Epithelial cell of esophagus (primary cell): Measurements from ENCODE around the gene TRIM14.

Experiments used
- DNase-seq: peaks from one replicate; pipeline ENCODE4 v3.0.0; 2010; ENCODE audit warnings: low read depth
- H3K4me3 ChIP-seq: 2 replicates; pipeline ENCODE4 v1.5.1; 2011; ENCODE audit warnings: mild to moderate bottlenecking, low read length, control low read depth
- CTCF ChIP-seq: IDR thresholded peaks from 2 replicates; pipeline ENCODE4 v1.5.1; 2011; ENCODE audit warnings: low read depth, mild to moderate bottlenecking, low read length, control low read depth, inconsistent platforms; ENCODE audit not compliant: insufficient read depth; ENCODE audit errors: missing control alignments

TRIM14 gene

DNA sequence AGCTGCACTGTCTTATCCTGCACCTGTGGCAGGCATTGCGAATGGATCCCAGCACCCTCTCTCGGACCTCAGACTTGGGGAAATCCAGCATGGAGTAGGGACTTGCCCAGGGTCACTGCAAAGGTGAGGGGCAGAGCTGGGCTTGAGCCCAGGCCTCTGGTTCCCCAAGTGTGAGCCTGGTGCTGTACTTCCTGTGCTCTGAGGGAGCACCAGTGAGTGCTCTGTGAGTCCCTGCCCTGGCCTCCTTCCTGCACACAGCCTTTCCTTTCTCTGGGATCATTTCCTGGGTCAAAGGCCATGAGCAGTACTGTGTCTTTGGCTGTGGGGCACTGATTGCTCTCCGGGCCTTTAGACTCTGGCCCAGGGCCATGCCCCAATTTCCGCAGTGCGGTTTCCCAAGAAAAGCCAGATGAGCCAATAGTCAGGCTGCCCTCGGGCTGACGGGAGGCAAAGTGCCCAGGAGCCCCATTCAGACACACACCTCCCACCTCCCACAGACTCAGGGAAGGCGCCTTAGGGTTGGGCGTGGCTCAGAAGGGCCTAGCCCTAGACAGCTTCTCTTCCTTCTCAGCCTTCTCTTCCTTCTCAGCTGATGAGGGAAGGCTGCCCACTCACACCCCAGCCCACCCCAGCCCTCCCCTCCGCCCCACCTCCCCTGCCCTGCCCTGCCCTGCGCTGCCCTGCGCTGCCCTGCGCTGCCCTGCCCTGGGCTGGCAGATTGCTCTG is 23.3 kb upstream of the TRIM14 start:
- TF ChIP-seq CTCF, result no peak
- no peak overlapping the region for H3K4me3 ChIP-seq
- peak; percentile 71 for DNase-seq

- TF ChIP-seq CTCF, result no peak
- H3K4me3 ChIP-seq, result no peak overlapping the region
- DNase-seq, result no peak
Measured at GRCh38 chr9:98140503-98140902, 21.5 kb upstream of the TRIM14 start.

DNA sequence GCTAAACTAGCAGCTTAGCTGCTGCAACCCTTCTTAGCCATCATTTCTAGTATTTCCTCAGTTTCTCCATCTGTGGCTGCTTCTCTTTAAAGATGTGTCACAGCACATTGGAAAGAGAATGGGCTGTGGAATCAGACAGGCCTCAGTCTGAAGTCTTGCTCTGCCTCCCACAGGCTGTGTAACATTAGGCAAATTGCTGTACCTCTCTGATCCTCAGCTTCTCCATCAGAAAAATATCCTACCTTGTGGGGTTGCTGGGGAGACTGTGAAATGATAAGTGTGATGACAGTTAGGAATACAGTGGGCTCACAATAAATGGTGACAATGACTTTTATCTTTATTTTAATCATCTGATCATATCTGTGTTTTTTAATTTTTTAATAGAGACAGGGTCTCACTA is 17.5 kb upstream of the TRIM14 start:
- DNase-seq, result no peak

DNA sequence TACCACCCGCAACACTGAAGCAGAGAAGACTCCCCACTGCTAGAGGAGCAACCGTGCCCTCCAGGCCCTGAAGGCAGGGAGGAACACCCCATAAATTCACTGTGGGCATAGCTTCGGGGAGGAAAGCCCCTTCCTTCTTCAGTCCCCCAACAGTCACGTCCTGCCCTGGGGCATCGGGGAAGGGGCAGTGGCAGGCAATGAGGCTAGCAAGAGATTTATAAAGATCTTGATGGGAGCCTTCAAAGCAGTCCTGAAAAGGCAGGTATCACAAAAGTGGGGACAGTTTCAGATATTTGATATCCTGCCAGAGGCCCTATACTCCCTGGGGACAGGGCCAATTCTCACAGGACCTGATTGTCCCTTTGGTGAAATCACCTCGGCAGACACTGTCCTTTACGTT is 16.9 kb upstream of the TRIM14 start:
- H3K4me3 ChIP-seq, result no peak overlapping the region
- TF ChIP-seq CTCF, result no peak
- no peak for DNase-seq

More for the DNA sequence above, 17.5 kb upstream of the TRIM14 start:
- H3K4me3 ChIP-seq, result no peak overlapping the region
- TF ChIP-seq CTCF, result no peak

- no peak overlapping the region for H3K4me3 ChIP-seq
- TF ChIP-seq CTCF, result no peak
- DNase-seq, result no peak
Measured at GRCh38 chr9:98135558-98135934, 16.5 kb upstream of the TRIM14 start.

GRCh38 chr9:98134702-98135557 is 15.9 kb upstream of the TRIM14 start:
- TF ChIP-seq CTCF, result no peak
- no peak for DNase-seq
- no peak overlapping the region for H3K4me3 ChIP-seq
